GM23248 (cell line): ENCODE measurements around the gene USP6.

ENCODE experiments used
- EZH2 ChIP-seq: fragments of 200-600 bp; sonication (generic); IDR thresholded peaks from 2 replicates; pipeline ENCODE4 v1.6.1; 2018; ENCODE audit warnings: antibody characterized with exemption, mild to moderate bottlenecking; ENCODE audit not compliant: insufficient read depth, poor library complexity, severe bottlenecking
- EZH2phosphoT487 ChIP-seq: fragments of 200-600 bp; sonication (generic); IDR thresholded peaks from 2 replicates; pipeline ENCODE4 v1.6.1; 2018; ENCODE audit warnings: antibody characterized with exemption, moderate library complexity, mild to moderate bottlenecking, low read depth; ENCODE audit not compliant: insufficient read depth

DNA sequence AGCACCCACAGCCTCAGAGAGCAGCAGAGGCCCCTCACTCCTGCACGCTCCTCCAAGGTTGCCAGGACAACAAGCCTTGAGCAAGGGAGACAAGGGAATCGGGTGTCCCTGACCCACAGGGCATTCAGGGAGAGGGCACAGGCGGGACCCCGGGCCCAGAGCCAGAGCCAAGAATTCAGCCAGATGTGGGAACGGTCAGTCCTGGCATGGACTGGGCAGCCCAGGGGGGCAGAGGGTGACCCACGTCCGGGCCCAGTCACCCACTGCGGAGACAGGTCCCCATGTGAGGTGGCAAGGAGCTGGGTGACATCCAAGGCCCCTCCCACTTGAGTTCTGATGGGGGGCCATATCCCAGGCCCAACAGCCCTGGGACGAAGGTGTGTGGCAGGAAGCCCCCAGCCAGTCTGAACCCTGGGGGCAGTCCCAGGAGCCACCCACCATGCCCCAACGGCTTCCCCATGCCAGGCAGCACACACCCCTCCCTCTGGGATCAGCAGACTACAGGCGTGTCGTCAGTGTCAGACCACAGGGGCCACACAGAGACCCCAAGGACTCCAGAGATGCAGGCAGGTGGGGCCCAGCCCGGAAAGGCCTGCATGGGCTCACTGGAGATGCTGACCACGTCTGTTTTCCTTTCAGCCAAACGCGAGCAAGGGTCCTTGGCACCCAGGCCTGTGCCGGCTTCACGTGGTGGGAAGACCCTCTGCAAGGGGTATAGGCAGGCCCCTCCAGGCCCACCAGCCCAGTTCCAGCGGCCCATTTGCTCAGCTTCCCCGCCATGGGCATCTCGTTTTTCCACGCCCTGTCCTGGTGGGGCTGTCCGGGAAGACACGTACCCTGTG lies 23.0 kb downstream of the USP6 start:
- TF ChIP-seq EZH2 = no peak
- no peak for TF ChIP-seq EZH2phosphoT487
